HepG2 (cell line): ENCODE measurements around the gene PDHX. TPM values are rescaled to one million over a fixed set of nuclear protein-coding genes. Genes with fewer than 3 reads are reported as not detected.

ENCODE experiments used
- DPF2 ChIP-seq: sonication (generic); formaldehyde crosslinking; IDR thresholded peaks from 2 replicates; pipeline ENCODE4 v1.4.0; 2020; ENCODE audit warnings: mild to moderate bottlenecking, low read depth, missing genetic modification reagents, borderline replicate concordance
- ETV6 ChIP-seq: sonication (generic); formaldehyde crosslinking; conservative IDR thresholded peaks from 2 replicates; pipeline ENCODE4 v1.4.0; 2020; ENCODE audit warnings: missing genetic modification reagents
- HES4 ChIP-seq: sonication (generic); formaldehyde crosslinking; IDR thresholded peaks from 2 replicates; pipeline ENCODE4 v1.9.0; 2021; ENCODE audit warnings: mild to moderate bottlenecking, missing genetic modification reagents, borderline replicate concordance
- HNRNPL ChIP-seq: fragments of 200-400 bp; formaldehyde crosslinking; IDR thresholded peaks from 2 replicates; pipeline ENCODE4 v1.6.1; 2017; ENCODE audit warnings: mild to moderate bottlenecking, low read depth, low read length
- NR2F2 ChIP-seq: IDR thresholded peaks from 2 replicates; pipeline ENCODE4 v1.6.1; 2012; ENCODE audit warnings: low read depth, inconsistent platforms, borderline replicate concordance
- PAWR ChIP-seq: sonication (generic); formaldehyde crosslinking; IDR thresholded peaks from 2 replicates; pipeline ENCODE4 v1.4.0; 2020; ENCODE audit warnings: missing genetic modification reagents, mild to moderate bottlenecking, borderline replicate concordance
- SALL2 ChIP-seq: sonication (generic); formaldehyde crosslinking; IDR thresholded peaks from 2 replicates; pipeline ENCODE4 v1.8.1; 2023; ENCODE audit warnings: mild to moderate bottlenecking, missing genetic modification reagents, inconsistent platforms
- SIX1 ChIP-seq: sonication (generic); formaldehyde crosslinking; IDR thresholded peaks from 2 replicates; pipeline ENCODE4 v1.4.0; 2020; ENCODE audit warnings: missing genetic modification reagents, borderline replicate concordance
- SIX4 ChIP-seq: sonication (generic); formaldehyde crosslinking; IDR thresholded peaks from 2 replicates; pipeline ENCODE4 v1.4.0; 2020; ENCODE audit warnings: missing genetic modification reagents
- TBP ChIP-seq: sonication (generic); formaldehyde crosslinking; IDR thresholded peaks from 2 replicates; pipeline ENCODE4 v1.5.0; 2020; ENCODE audit warnings: missing genetic modification reagents
- ZFP90 ChIP-seq: sonication (generic); formaldehyde crosslinking; IDR thresholded peaks from 2 replicates; pipeline ENCODE4 v1.8.0; 2022; ENCODE audit warnings: missing genetic modification reagents, mild to moderate bottlenecking, inconsistent platforms, borderline replicate concordance
- ZMYM3 ChIP-seq: sonication (generic); formaldehyde crosslinking; IDR thresholded peaks from 2 replicates; pipeline ENCODE4 v1.5.1; 2020; ENCODE audit warnings: mild to moderate bottlenecking, missing genetic modification reagents
- ZNF121 ChIP-seq: sonication (generic); formaldehyde crosslinking; IDR thresholded peaks from 2 replicates; pipeline ENCODE4 v1.5.0; 2020; ENCODE audit warnings: mild to moderate bottlenecking, missing genetic modification reagents
- ZNF350 ChIP-seq: sonication (generic); formaldehyde crosslinking; IDR thresholded peaks from 2 replicates; pipeline ENCODE4 v1.4.0; 2020; ENCODE audit warnings: mild to moderate bottlenecking, low read depth, missing genetic modification reagents, borderline replicate concordance
- ZNF556 ChIP-seq: sonication (generic); formaldehyde crosslinking; IDR thresholded peaks from 2 replicates; pipeline ENCODE4 v1.4.0; 2020; ENCODE audit warnings: mild to moderate bottlenecking, missing genetic modification reagents, borderline replicate concordance
- ZNF780A ChIP-seq: sonication (generic); formaldehyde crosslinking; IDR thresholded peaks from 2 replicates; pipeline ENCODE4 v1.8.0; 2022; ENCODE audit warnings: mild to moderate bottlenecking, missing genetic modification reagents, moderate library complexity
- polyA plus RNA-seq, 8 experiments: library from polyadenylated mRNA; depleted of rRNA in 3 of 8; stranded (reverse) in 7 of 8; unstranded in 1 of 8; fragments of >200 nt; fragmentation: Illumina TruSeq in 4 of 8; extraction: Trizol in 4 of 8; gene quantifications; 2 replicates each; pipeline versions ENCODE4 v1.2.1 to v1.2.3, GENCODE V29; 2011 to 2016; ENCODE audit warnings: low read depth in 4 of 8, missing spikeins in 1 of 8, mixed read lengths in 1 of 8; ENCODE audit not compliant: insufficient read depth in 1 of 8
- total RNA-seq, 5 experiments: library from RNA; depleted of rRNA; stranded (reverse); fragments of >200 nt; fragmentation: Illumina TruSeq; extraction: Trizol; gene quantifications; 2 replicates each; pipeline ENCODE4 v1.2.3, GENCODE V29; 2016; ENCODE audit warnings: low read depth in 1 of 5
- TF ChIP-seq, protein P1 (sequence below): sonication (generic); formaldehyde crosslinking; IDR thresholded peaks from 2 replicates; pipeline ENCODE4 v1.4.0; 2020; ENCODE audit warnings: missing genetic modification reagents, mild to moderate bottlenecking, borderline replicate concordance
- TF ChIP-seq, protein P2 (sequence below): sonication (generic); formaldehyde crosslinking; IDR thresholded peaks from 2 replicates; pipeline ENCODE4 v1.4.0; 2020; ENCODE audit warnings: missing genetic modification reagents; ENCODE audit errors: not compliant biosample characterization
- TF ChIP-seq, protein P3 (sequence below): sonication (generic); formaldehyde crosslinking; IDR thresholded peaks from 2 replicates; pipeline ENCODE4 v1.9.0; 2021; ENCODE audit warnings: missing genetic modification reagents, mild to moderate bottlenecking, borderline replicate concordance
- TF ChIP-seq, protein P4 (sequence below): sonication (generic); formaldehyde crosslinking; IDR thresholded peaks from 2 replicates; pipeline ENCODE4 v1.8.1; 2023; ENCODE audit warnings: mild to moderate bottlenecking, moderate library complexity, missing genetic modification reagents
- TF ChIP-seq, protein P5 (sequence below): sonication (generic); IDR thresholded peaks from 2 replicates; pipeline ENCODE4 v1.6.1; 2016; ENCODE audit warnings: low read depth, borderline replicate concordance
- TF ChIP-seq, protein P6 (sequence below): sonication (generic); formaldehyde crosslinking; IDR thresholded peaks from 2 replicates; pipeline ENCODE4 v1.4.0; 2020; ENCODE audit warnings: mild to moderate bottlenecking, low read depth, missing genetic modification reagents

PDHX gene
- total and polyA plus RNA-seq, 2 of the 13 experiments (the other 11 are each of a cell fraction or from before 2014, with no cell fraction given) = 41.0 to 73.8 TPM

DNA sequence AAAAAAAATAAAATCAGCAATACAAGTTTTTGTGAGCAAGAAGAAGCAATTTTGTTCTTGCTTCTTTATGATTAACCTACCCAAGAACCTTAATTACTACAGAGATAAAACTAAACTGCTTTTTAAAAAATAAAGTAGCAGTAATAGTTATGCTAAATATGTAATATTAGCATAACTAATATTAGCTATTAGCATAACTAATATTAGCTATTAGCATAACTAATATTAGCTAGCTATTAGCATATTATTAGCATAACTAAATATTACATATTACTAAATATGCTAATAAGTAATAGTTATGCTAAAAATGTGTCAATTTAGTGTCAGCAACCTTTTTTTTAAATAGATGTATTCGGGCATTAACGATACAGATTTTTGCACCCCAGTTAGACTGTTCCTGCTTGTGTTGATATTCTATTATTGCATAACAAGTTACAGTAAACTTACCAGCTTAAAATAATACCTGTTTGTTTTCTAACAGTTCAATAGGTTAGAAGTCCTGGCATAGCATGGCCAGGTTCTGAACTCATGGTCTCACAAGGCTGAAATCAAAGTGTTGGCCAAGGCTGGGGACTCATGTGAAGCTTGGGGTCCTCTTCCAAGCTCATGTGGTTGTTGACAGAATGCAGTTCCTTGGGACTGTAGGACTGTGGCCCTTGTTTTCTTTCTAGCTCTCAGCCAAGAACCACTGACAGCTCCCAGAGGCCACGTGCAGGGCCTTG is 48.4 kb downstream of the PDHX start (continued):
- TF ChIP-seq, protein P1, sequence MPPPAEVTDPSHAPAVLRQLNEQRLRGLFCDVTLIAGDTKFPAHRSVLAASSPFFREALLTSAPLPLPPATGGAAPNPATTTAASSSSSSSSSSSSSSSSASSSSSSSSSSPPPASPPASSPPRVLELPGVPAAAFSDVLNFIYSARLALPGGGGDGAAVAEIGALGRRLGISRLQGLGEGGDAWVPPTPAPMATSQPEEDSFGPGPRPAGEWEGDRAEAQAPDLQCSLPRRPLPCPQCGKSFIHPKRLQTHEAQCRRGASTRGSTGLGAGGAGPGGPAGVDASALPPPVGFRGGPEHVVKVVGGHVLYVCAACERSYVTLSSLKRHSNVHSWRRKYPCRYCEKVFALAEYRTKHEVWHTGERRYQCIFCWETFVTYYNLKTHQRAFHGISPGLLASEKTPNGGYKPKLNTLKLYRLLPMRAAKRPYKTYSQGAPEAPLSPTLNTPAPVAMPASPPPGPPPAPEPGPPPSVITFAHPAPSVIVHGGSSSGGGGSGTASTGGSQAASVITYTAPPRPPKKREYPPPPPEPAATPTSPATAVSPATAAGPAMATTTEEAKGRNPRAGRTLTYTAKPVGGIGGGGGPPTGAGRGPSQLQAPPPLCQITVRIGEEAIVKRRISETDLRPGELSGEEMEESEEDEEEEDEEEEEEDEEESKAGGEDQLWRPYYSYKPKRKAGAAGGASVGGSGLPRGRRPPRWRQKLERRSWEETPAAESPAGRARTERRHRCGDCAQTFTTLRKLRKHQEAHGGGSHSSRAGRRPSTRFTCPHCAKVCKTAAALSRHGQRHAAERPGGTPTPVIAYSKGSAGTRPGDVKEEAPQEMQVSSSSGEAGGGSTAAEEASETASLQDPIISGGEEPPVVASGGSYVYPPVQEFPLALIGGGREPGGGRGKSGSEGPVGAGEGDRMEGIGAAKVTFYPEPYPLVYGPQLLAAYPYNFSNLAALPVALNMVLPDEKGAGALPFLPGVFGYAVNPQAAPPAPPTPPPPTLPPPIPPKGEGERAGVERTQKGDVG (CRISPR knock-in tag) = no peak
- TF ChIP-seq, protein P2, sequence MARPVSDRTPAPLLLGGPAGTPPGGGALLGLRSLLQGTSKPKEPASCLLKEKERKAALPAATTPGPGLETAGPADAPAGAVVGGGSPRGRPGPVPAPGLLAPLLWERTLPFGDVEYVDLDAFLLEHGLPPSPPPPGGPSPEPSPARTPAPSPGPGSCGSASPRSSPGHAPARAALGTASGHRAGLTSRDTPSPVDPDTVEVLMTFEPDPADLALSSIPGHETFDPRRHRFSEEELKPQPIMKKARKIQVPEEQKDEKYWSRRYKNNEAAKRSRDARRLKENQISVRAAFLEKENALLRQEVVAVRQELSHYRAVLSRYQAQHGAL = no peak
- no peak for TF ChIP-seq ZFP90 (CRISPR knock-in tag)
- TF ChIP-seq ZNF121 (CRISPR knock-in tag) = no peak
- TF ChIP-seq HNRNPL = no peak
- TF ChIP-seq PAWR (CRISPR knock-in tag) = no peak
- TF ChIP-seq ZNF350 (CRISPR knock-in tag) = no peak
- TF ChIP-seq ZNF556 (CRISPR knock-in tag) = no peak
- no peak for TF ChIP-seq DPF2
- TF ChIP-seq HES4 = no peak
- no peak for TF ChIP-seq SIX1 (CRISPR knock-in tag)
- TF ChIP-seq, protein P3, sequence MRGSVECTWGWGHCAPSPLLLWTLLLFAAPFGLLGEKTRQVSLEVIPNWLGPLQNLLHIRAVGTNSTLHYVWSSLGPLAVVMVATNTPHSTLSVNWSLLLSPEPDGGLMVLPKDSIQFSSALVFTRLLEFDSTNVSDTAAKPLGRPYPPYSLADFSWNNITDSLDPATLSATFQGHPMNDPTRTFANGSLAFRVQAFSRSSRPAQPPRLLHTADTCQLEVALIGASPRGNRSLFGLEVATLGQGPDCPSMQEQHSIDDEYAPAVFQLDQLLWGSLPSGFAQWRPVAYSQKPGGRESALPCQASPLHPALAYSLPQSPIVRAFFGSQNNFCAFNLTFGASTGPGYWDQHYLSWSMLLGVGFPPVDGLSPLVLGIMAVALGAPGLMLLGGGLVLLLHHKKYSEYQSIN (CRISPR knock-in tag) = no peak
- no peak for TF ChIP-seq ZMYM3 (CRISPR knock-in tag)
- TF ChIP-seq NR2F2 = no peak
- TF ChIP-seq ZNF780A (CRISPR knock-in tag) = no peak
- no peak for TF ChIP-seq SALL2 (CRISPR knock-in tag)
- no peak for TF ChIP-seq TBP
- no peak for TF ChIP-seq ETV6 (CRISPR knock-in tag)
- TF ChIP-seq, protein P4, sequence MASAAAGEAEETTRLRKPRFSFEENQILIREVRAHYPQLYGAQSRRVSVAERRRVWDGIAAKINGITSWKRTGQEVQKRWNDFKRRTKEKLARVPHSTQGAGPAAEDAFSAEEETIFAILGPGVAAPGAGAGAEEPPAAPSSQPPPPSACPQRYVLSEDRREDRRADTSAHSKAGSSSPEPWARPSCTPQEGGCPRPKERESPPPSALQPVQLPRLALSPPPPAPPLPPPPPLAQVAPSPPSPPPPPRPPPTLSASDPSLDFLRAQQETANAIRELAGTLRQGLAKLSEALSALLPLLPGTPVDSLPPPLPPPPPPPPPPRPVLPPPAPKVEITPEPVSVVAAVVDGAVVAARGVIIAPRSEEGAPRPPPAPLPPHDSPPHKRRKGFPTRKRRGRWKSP (CRISPR knock-in tag) = no peak
- TF ChIP-seq SIX4 (CRISPR knock-in tag) = no peak
- TF ChIP-seq, protein P5, sequence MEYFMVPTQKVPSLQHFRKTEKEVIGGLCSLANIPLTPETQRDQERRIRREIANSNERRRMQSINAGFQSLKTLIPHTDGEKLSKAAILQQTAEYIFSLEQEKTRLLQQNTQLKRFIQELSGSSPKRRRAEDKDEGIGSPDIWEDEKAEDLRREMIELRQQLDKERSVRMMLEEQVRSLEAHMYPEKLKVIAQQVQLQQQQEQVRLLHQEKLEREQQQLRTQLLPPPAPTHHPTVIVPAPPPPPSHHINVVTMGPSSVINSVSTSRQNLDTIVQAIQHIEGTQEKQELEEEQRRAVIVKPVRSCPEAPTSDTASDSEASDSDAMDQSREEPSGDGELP = no peak
- TF ChIP-seq, protein P6, sequence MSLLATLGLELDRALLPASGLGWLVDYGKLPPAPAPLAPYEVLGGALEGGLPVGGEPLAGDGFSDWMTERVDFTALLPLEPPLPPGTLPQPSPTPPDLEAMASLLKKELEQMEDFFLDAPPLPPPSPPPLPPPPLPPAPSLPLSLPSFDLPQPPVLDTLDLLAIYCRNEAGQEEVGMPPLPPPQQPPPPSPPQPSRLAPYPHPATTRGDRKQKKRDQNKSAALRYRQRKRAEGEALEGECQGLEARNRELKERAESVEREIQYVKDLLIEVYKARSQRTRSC (CRISPR knock-in tag) = no peak
